Endothelial cell (in vitro differentiated cells): Measurements from ENCODE around the gene CORO2B. TPM values are rescaled to one million over a fixed set of nuclear protein-coding genes. Genes with fewer than 3 reads are reported as not detected.

Source experiments
- DNase-seq: peaks from one replicate; pipeline ENCODE4 v3.0.0; 2021; ENCODE audit warnings: low spot score
- H3K27ac Mint-ChIP-seq: one replicate; pipeline ENCODE4 v1.8.0; 2021; ENCODE audit warnings: mixed read lengths, inconsistent platforms; ENCODE audit not compliant: unreplicated experiment
- H3K27me3 Mint-ChIP-seq: one replicate; pipeline ENCODE4 v1.8.0; 2021; ENCODE audit warnings: mild to moderate bottlenecking, moderate library complexity, mixed read lengths, inconsistent platforms; ENCODE audit not compliant: unreplicated experiment
- H3K36me3 Mint-ChIP-seq: one replicate; pipeline ENCODE4 v1.8.0; 2021; ENCODE audit warnings: mild to moderate bottlenecking, low read depth, mixed read lengths, inconsistent platforms; ENCODE audit not compliant: unreplicated experiment
- H3K4me1 Mint-ChIP-seq: one replicate; pipeline ENCODE4 v1.8.0; 2021; ENCODE audit warnings: mild to moderate bottlenecking, mixed read lengths, inconsistent platforms; ENCODE audit not compliant: unreplicated experiment
- H3K4me3 Mint-ChIP-seq: one replicate; pipeline ENCODE4 v1.8.0; 2021; ENCODE audit warnings: mild to moderate bottlenecking, mixed read lengths, inconsistent platforms; ENCODE audit not compliant: unreplicated experiment
- H3K9me3 Mint-ChIP-seq: one replicate; pipeline ENCODE4 v1.8.0; 2021; ENCODE audit warnings: mixed read lengths, inconsistent platforms; ENCODE audit not compliant: unreplicated experiment
- total RNA-seq: library from RNA; stranded (reverse); fragmentation: NEBNext Ultra II Directional; extraction: Animal tissue kit (Norgen Biotek cat#: 25700); gene quantifications from one replicate; pipeline ENCODE4 v1.2.1, GENCODE V29; 2021; ENCODE audit not compliant: unreplicated experiment
- TF ChIP-seq, protein P1 (sequence below): fragments of 200-600 bp; sonication (generic); IDR thresholded peaks from one replicate; pipeline ENCODE4 v1.5.0; 2021; ENCODE audit warnings: antibody characterized with exemption; ENCODE audit not compliant: unreplicated experiment

Gene CORO2B
- total RNA-seq, 1 donor from 2014 or later: 71.7 TPM

DNA sequence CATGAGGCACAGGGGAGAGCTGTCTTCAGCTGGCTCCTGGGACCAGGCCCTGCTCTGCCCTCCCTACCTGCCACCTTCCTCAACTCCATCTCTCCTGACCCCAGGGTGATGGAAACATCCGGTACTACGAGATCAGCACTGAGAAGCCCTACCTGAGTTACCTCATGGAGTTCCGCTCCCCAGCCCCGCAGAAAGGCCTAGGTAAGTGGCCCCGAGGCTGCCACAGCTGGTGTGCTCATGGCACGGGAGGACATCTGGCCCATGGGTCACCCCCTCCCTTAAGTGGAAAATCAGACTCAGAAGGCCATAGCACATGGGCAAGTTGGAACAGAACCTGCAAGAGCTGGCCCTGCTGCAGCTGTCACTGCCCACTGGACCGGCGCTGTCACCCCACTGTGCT lies 136.3 kb downstream of the CORO2B start:
- Mint-ChIP-seq H3K4me3 (no peak overlapping the region), H3K4me1 (no peaks in the 10 kb centered on the region), H3K27ac (no peak overlapping the region), H3K9me3 (no peaks in the 10 kb centered on the region), H3K27me3 (peaks cover 9% of the 10 kb centered on the region), H3K36me3 (peaks cover 71% of the 10 kb centered on the region)
- TF ChIP-seq, protein P1, sequence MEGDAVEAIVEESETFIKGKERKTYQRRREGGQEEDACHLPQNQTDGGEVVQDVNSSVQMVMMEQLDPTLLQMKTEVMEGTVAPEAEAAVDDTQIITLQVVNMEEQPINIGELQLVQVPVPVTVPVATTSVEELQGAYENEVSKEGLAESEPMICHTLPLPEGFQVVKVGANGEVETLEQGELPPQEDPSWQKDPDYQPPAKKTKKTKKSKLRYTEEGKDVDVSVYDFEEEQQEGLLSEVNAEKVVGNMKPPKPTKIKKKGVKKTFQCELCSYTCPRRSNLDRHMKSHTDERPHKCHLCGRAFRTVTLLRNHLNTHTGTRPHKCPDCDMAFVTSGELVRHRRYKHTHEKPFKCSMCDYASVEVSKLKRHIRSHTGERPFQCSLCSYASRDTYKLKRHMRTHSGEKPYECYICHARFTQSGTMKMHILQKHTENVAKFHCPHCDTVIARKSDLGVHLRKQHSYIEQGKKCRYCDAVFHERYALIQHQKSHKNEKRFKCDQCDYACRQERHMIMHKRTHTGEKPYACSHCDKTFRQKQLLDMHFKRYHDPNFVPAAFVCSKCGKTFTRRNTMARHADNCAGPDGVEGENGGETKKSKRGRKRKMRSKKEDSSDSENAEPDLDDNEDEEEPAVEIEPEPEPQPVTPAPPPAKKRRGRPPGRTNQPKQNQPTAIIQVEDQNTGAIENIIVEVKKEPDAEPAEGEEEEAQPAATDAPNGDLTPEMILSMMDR: no peak
- DNase-seq: no peak

DNA sequence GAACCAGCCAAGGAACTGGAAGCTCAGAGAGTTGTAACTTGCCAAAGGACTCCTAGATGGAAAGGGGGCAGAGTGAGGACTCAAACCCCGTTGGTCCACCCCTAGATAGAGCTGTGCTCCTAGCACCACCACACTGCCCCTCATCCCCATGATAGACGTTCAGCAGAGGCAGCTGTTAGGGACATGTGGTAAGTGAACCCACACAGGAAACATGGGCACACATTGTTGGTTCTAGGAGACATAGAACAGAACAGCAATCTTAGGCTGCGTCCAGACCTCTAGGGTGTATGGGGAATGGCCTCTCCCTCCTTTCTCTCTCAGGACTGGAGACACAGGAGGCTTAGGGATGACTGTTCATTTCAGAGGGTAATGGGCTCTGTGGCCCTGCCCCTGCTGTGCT lies 139.2 kb downstream of the CORO2B start:
- H3K9me3 Mint-ChIP-seq: no peaks in the 10 kb centered on the region
- TF ChIP-seq, protein P1: no peak
- H3K27me3 Mint-ChIP-seq: peaks cover 9% of the 10 kb centered on the region
- no peak overlapping the region for H3K4me3 Mint-ChIP-seq
- H3K27ac Mint-ChIP-seq: no peak overlapping the region
- no peaks in the 10 kb centered on the region for H3K4me1 Mint-ChIP-seq
- H3K36me3 Mint-ChIP-seq: peaks cover 64% of the 10 kb centered on the region
- no peak for DNase-seq

DNA sequence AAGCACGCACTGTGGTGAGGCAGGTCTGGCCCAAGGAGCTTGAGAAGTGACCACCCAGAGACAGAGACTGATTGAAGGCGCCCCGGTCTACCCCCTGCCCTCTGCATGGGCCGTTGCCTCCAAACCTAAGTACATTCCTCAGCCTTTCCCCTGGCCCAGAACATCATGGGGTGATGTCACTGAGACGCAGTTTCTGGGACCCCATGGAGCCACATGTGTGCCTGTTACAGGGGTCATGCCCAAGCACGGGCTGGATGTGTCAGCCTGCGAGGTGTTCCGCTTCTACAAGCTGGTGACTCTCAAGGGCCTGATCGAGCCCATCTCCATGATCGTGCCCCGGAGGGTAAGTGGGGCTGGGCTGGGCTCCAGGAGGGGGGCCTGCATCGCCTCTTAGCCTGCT lies 139.7 kb downstream of the CORO2B start:
- no peaks in the 10 kb centered on the region for H3K4me1 Mint-ChIP-seq
- peaks cover 60% of the 10 kb centered on the region for H3K36me3 Mint-ChIP-seq
- TF ChIP-seq, protein P1: no peak
- no peak for DNase-seq
- H3K27me3 Mint-ChIP-seq: peaks cover 9% of the 10 kb centered on the region
- H3K27ac Mint-ChIP-seq: no peak overlapping the region
- H3K4me3 Mint-ChIP-seq: no peak overlapping the region
- H3K9me3 Mint-ChIP-seq: no peaks in the 10 kb centered on the region

DNA sequence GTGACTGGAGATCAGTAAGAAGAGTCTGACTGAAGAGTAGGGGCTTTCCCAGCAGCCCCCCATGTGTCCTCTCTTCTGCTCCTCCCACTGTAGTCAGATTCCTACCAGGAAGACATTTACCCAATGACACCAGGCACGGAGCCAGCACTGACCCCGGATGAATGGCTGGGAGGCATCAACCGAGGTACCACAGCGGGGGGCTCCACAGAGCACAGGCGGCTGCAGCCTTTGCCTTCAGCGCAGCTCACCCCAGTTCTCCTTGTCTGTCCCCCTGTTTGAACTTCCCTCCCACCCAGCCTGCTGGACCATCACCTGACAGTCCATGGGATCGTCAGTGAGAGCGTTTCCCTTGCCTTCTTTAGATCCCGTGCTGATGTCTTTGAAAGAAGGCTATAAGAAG lies 140.3 kb downstream of the CORO2B start:
- H3K36me3 Mint-ChIP-seq: peaks cover 55% of the 10 kb centered on the region

DNA sequence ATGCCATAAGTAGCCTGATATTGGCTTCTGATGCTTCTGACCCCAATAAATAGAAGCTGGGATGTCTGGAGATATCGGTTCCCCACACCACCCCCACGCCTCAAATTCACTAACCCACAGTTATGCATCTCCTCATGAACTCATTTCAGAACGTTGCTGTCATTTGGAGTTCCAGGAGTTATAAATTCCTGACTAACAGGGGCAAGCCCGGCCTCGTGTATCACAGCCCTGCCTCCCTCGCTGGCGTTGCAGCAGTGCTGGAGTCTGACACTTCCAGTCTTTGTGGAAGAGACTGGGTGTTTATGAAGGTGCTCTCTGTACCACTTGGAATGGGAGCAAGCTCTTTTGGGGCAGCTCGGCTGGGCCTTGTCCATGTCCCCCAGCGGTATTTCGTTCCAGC lies 140.9 kb downstream of the CORO2B start:
- H3K27ac Mint-ChIP-seq: no peak overlapping the region
- TF ChIP-seq, protein P1: no peak
- DNase-seq: no peak

More for the DNA sequence above, 140.3 kb downstream of the CORO2B start:
- no peak for DNase-seq
- Mint-ChIP-seq H3K27ac (no peak overlapping the region), H3K27me3 (peaks cover 9% of the 10 kb centered on the region), H3K4me3 (peak overlapping the region; percentile 68), H3K4me1 (no peaks in the 10 kb centered on the region), H3K9me3 (no peaks in the 10 kb centered on the region)
- TF ChIP-seq, protein P1: no peak

More for the DNA sequence above, 140.9 kb downstream of the CORO2B start:
- H3K36me3 Mint-ChIP-seq: peaks cover 51% of the 10 kb centered on the region
- no peak overlapping the region for H3K4me3 Mint-ChIP-seq
- H3K4me1 Mint-ChIP-seq: no peaks in the 10 kb centered on the region
- H3K9me3 Mint-ChIP-seq: no peaks in the 10 kb centered on the region
- peaks cover 9% of the 10 kb centered on the region for H3K27me3 Mint-ChIP-seq
